K562 (cell line): ENCODE measurements around the gene ST6GALNAC5. TPM values are rescaled to one million over a fixed set of nuclear protein-coding genes. Genes with fewer than 3 reads are reported as not detected.

Experiments
- BACH1 ChIP-seq: fragments of 200-800 bp; sonication (Bioruptor generic); IDR thresholded peaks from 2 replicates; pipeline ENCODE4 v1.6.1; 2016; ENCODE audit warnings: missing genetic modification characterization, missing compliant biosample characterization
- BCOR ChIP-seq: fragments of 450-650 bp; IDR thresholded peaks from 2 replicates; pipeline ENCODE4 v1.6.1; 2016
- BRD9 ChIP-seq: fragments of 450-650 bp; IDR thresholded peaks from 2 replicates; pipeline ENCODE4 v1.6.1; 2018; ENCODE audit warnings: low read depth; ENCODE audit not compliant: partially characterized antibody
- CBFA2T3 ChIP-seq: fragments of 450-650 bp; IDR thresholded peaks from 2 replicates; pipeline ENCODE4 v1.6.1; 2017
- CEBPB ChIP-seq: fragments of 450-650 bp; IDR thresholded peaks from 2 replicates; pipeline ENCODE4 v1.6.1; 2016; ENCODE audit warnings: missing genetic modification characterization, missing compliant biosample characterization
- CSDE1 ChIP-seq, 2 experiments: fragments of 450-650 bp; IDR thresholded peaks; 2 replicates each; pipeline ENCODE4 v1.6.1; 2016; ENCODE audit warnings: mild to moderate bottlenecking in 1 of 2
- EHMT2 ChIP-seq: fragments of 450-650 bp; IDR thresholded peaks from 2 replicates; pipeline ENCODE4 v1.6.1; 2018; ENCODE audit warnings: antibody characterized with exemption
- EWSR1 ChIP-seq: fragments of 450-650 bp; IDR thresholded peaks from 2 replicates; pipeline ENCODE4 v1.6.1; 2018; ENCODE audit warnings: borderline replicate concordance, mild to moderate bottlenecking, low read depth, moderate library complexity; ENCODE audit not compliant: partially characterized antibody
- MAFK ChIP-seq: IDR thresholded peaks from 2 replicates; pipeline ENCODE4 v1.6.1; 2011; ENCODE audit warnings: low read length, improper control_type of control experiment
- MEIS2 ChIP-seq: fragments of 450-650 bp; IDR thresholded peaks from 2 replicates; pipeline ENCODE4 v1.6.1; 2014; ENCODE audit warnings: mild to moderate bottlenecking; ENCODE audit not compliant: partially characterized antibody
- PCBP1 ChIP-seq: fragments of 200-400 bp; formaldehyde crosslinking; IDR thresholded peaks from 2 replicates; pipeline ENCODE4 v1.6.1; 2018; ENCODE audit warnings: mild to moderate bottlenecking, low read depth, low read length; ENCODE audit not compliant: poor library complexity, severe bottlenecking
- PHB2 ChIP-seq: fragments of 450-650 bp; IDR thresholded peaks from 2 replicates; pipeline ENCODE4 v1.6.1; 2017; ENCODE audit warnings: low read depth
- POLR2H ChIP-seq: IDR thresholded peaks from 2 replicates; pipeline ENCODE4 v1.6.1; 2016; ENCODE audit warnings: missing genetic modification characterization, low read depth, mild to moderate bottlenecking, control low read depth, missing compliant biosample characterization, moderate library complexity
- POLR3A ChIP-seq: IDR thresholded peaks from 2 replicates; pipeline ENCODE4 v1.6.1; 2011; ENCODE audit warnings: borderline replicate concordance, mild to moderate bottlenecking, moderate library complexity; ENCODE audit not compliant: insufficient read length, insufficient read depth; ENCODE audit errors: extremely low read depth
- PYGO2 ChIP-seq: fragments of 450-650 bp; IDR thresholded peaks from 2 replicates; pipeline ENCODE4 v1.6.1; 2016; ENCODE audit warnings: mild to moderate bottlenecking, missing genetic modification characterization, moderate library complexity, missing compliant biosample characterization
- RHOXF2B ChIP-seq: fragments of 250-450 bp; sonication (Bioruptor Pico); conservative IDR thresholded peaks from 2 replicates; pipeline ENCODE4 v1.5.1; 2021
- STAT5A ChIP-seq: IDR thresholded peaks from 2 replicates; pipeline ENCODE4 v1.6.1; 2012; ENCODE audit warnings: low read length, inconsistent platforms, borderline replicate concordance
- TAF9B ChIP-seq: fragments of 450-650 bp; IDR thresholded peaks from 2 replicates; pipeline ENCODE4 v1.6.1; 2018; ENCODE audit warnings: mild to moderate bottlenecking; ENCODE audit not compliant: partially characterized antibody
- TAL1 ChIP-seq: fragments of 450-650 bp; IDR thresholded peaks from 2 replicates; pipeline ENCODE4 v1.6.1; 2016; ENCODE audit warnings: mild to moderate bottlenecking
- TEAD4 ChIP-seq, 2 experiments: sonication (generic) in 1 of 2; formaldehyde crosslinking in 1 of 2; IDR thresholded peaks; 2 replicates each; pipeline versions ENCODE4 v1.6.1 to v1.8.0; 2012 to 2022; ENCODE audit warnings: borderline replicate concordance in 1 of 2, inconsistent platforms in 1 of 2, low read length in 1 of 2, mild to moderate bottlenecking in 1 of 2, missing genetic modification reagents in 1 of 2
- ZBTB12 ChIP-seq: fragments of 250-450 bp; sonication (Bioruptor Pico); IDR thresholded peaks from 2 replicates; pipeline ENCODE4 v1.4.0; 2020
- ZNF197 ChIP-seq: fragments of 200-800 bp; sonication (Bioruptor generic); IDR thresholded peaks from 2 replicates; pipeline ENCODE4 v1.6.1; 2016; ENCODE audit warnings: low read depth, missing genetic modification characterization, missing compliant biosample characterization
- ZNF212 ChIP-seq: fragments of 450-650 bp; formaldehyde crosslinking; IDR thresholded peaks from 2 replicates; pipeline ENCODE4 v1.4.0; 2020; ENCODE audit warnings: mild to moderate bottlenecking
- ZNF263 ChIP-seq: sonication (generic); formaldehyde crosslinking; IDR thresholded peaks from 2 replicates; pipeline ENCODE4 v1.8.0; 2022; ENCODE audit warnings: mild to moderate bottlenecking, missing genetic modification reagents, borderline replicate concordance
- ZNF507 ChIP-seq: conservative IDR thresholded peaks from 2 replicates; pipeline ENCODE4 v1.6.1; 2017; ENCODE audit warnings: missing genetic modification characterization, missing compliant biosample characterization
- ZNF644 ChIP-seq: fragments of 200-800 bp; sonication (Bioruptor generic); IDR thresholded peaks from 2 replicates; pipeline ENCODE4 v1.6.1; 2016; ENCODE audit warnings: low read depth, missing genetic modification characterization, missing compliant biosample characterization
- ZNF707 ChIP-seq: fragments of 250-450 bp; sonication (Bioruptor Pico); conservative IDR thresholded peaks from 2 replicates; pipeline ENCODE4 v1.8.0; 2022; ENCODE audit warnings: inconsistent platforms, mild to moderate bottlenecking, moderate library complexity
- polyA plus RNA-seq, 8 experiments: library from polyadenylated mRNA; depleted of rRNA in 4 of 8; stranded (reverse) in 5 of 8; unstranded in 3 of 8; fragments of >200 nt; fragmentation: Nextera tagmentation in 2 of 8; fragmentation: Illumina TruSeq in 1 of 8; extraction: Ambion mirVana in 2 of 8; extraction: Trizol in 1 of 8; gene quantifications; 2 replicates each; pipeline versions ENCODE4 v1.2.1 to v1.2.3, GENCODE V29; 2011 to 2014; ENCODE audit warnings: inconsistent platforms in 1 of 8, missing spikeins in 1 of 8
- total RNA-seq, 7 experiments: library from RNA; depleted of rRNA in 6 of 7; stranded (reverse); fragments of >200 nt in 6 of 7; fragmentation: Illumina TruSeq in 2 of 7; extraction: Trizol in 2 of 7; gene quantifications; 2 replicates each; pipeline versions ENCODE4 v1.2.1 to v1.2.3, GENCODE V29; 2011 to 2021; ENCODE audit warnings: low replicate concordance in 1 of 7
- TF ChIP-seq, protein P1 (sequence below), 2 experiments: fragments of 450-650 bp in 1 of 2; IDR thresholded peaks; 2 replicates each; pipeline ENCODE4 v1.6.1; 2011 to 2017; ENCODE audit warnings: low read depth in 2 of 2, antibody characterized with exemption in 1 of 2, borderline replicate concordance in 1 of 2, low read length in 1 of 2, mild to moderate bottlenecking in 1 of 2, mixed read lengths in 1 of 2; ENCODE audit not compliant: control insufficient read depth in 1 of 2

Gene ST6GALNAC5
- total and polyA plus RNA-seq, 9 of the 15 experiments (the other 6 are each of a cell fraction or from before 2014, with no cell fraction given), result 0.04 to 0.14 TPM; not detected in 7

- no peak for TF ChIP-seq EHMT2
- TF ChIP-seq TEAD4 (IDR thresholded peaks at IDR 0.05; ENCODE audit: low read length), result peak; percentile 69; the same call in 1 of the 2 replicates
- no peak for TF ChIP-seq TEAD4 (CRISPR knock-in tag; IDR thresholded peaks at IDR 0.05; ENCODE audit: borderline replicate concordance)
- TF ChIP-seq STAT5A, result peak; percentile 71
- TF ChIP-seq PCBP1, result no peak
- no peak for TF ChIP-seq ZNF707 (CRISPR knock-in tag)
- peak; percentile 83 for TF ChIP-seq MEIS2
- no peak for TF ChIP-seq ZNF507 (tag)
- no peak for TF ChIP-seq BRD9
- TF ChIP-seq ZNF263 (CRISPR knock-in tag), result no peak
- TF ChIP-seq EWSR1, result no peak
- TF ChIP-seq BCOR, result no peak
- no peak for TF ChIP-seq ZNF197 (CRISPR knock-in tag)
- TF ChIP-seq ZNF212 (CRISPR knock-in tag), result no peak
- TF ChIP-seq PHB2, result no peak
- TF ChIP-seq ZBTB12 (CRISPR knock-in tag), result no peak
- no peak for TF ChIP-seq POLR3A
- TF ChIP-seq POLR2H (tag), result no peak
- TF ChIP-seq, protein P1, sequence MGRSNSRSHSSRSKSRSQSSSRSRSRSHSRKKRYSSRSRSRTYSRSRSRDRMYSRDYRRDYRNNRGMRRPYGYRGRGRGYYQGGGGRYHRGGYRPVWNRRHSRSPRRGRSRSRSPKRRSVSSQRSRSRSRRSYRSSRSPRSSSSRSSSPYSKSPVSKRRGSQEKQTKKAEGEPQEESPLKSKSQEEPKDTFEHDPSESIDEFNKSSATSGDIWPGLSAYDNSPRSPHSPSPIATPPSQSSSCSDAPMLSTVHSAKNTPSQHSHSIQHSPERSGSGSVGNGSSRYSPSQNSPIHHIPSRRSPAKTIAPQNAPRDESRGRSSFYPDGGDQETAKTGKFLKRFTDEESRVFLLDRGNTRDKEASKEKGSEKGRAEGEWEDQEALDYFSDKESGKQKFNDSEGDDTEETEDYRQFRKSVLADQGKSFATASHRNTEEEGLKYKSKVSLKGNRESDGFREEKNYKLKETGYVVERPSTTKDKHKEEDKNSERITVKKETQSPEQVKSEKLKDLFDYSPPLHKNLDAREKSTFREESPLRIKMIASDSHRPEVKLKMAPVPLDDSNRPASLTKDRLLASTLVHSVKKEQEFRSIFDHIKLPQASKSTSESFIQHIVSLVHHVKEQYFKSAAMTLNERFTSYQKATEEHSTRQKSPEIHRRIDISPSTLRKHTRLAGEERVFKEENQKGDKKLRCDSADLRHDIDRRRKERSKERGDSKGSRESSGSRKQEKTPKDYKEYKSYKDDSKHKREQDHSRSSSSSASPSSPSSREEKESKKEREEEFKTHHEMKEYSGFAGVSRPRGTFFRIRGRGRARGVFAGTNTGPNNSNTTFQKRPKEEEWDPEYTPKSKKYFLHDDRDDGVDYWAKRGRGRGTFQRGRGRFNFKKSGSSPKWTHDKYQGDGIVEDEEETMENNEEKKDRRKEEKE (IDR thresholded peaks at IDR 0.05; ENCODE audit: borderline replicate concordance in 1 of 2, control insufficient read depth in 1 of 2, low read depth in 2 of 2, low read length in 1 of 2), result no peak
- TF ChIP-seq MAFK, result no peak
- TF ChIP-seq PYGO2, result no peak
- peak; percentile 74 for TF ChIP-seq CBFA2T3
- no peak for TF ChIP-seq CEBPB (tag)
- no peak for TF ChIP-seq CSDE1 (IDR thresholded peaks at IDR 0.05)
- peak; percentile 60; the same call in 1 of the 2 replicates for TF ChIP-seq TAL1
- TF ChIP-seq TAF9B, result no peak
- no peak for TF ChIP-seq ZNF644 (tag)
- no peak for TF ChIP-seq RHOXF2B
- no peak for TF ChIP-seq BACH1 (tag)
These were observed 2.8 kb downstream of the ST6GALNAC5 start (continued) for GRCh38 chr1:76870037-76870436.
